ENCODE measurements around the gene SLC16A5. TPM values are rescaled to one million over a fixed set of nuclear protein-coding genes. Genes with fewer than 3 reads are reported as not detected.
A peak's percentile ranks its signal among the peaks of the same experiment; 100 is the strongest.

The SLC16A5 gene
- total RNA-seq, 2 donors from 2014 or later = 28.8 to 54.0 TPM

DNA sequence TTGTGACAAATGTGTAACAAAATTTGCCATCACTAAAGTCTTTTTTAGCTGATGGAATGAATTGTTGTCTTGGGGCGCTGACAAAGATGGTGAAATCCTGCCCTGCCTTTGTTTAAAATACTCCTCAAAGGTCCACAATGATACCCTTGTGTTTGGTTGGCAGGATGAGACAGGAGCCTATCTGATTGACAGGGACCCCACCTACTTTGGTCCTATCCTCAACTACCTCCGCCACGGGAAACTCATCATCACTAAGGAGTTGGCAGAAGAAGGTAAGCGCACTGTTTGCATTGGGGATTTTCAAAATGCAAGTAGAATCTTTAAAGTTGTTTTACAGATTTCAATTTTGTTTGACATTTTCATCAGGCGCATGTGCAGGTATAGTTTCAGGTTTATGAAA, 38.7 kb upstream of the SLC16A5 start:
- Mint-ChIP-seq H3K27me3 (ENCODE audit: insufficient read depth) (no peaks in the 10 kb centered on the region), H3K27ac (no peak overlapping the region), H3K4me3 (peak overlapping the region; percentile 98), H3K36me3 (ENCODE audit: low read depth) (peaks cover 52% of the 10 kb centered on the region), H3K4me1 (peaks cover 29% of the 10 kb centered on the region), H3K9me3 (no peaks in the 10 kb centered on the region)
- TF ChIP-seq, protein P1, sequence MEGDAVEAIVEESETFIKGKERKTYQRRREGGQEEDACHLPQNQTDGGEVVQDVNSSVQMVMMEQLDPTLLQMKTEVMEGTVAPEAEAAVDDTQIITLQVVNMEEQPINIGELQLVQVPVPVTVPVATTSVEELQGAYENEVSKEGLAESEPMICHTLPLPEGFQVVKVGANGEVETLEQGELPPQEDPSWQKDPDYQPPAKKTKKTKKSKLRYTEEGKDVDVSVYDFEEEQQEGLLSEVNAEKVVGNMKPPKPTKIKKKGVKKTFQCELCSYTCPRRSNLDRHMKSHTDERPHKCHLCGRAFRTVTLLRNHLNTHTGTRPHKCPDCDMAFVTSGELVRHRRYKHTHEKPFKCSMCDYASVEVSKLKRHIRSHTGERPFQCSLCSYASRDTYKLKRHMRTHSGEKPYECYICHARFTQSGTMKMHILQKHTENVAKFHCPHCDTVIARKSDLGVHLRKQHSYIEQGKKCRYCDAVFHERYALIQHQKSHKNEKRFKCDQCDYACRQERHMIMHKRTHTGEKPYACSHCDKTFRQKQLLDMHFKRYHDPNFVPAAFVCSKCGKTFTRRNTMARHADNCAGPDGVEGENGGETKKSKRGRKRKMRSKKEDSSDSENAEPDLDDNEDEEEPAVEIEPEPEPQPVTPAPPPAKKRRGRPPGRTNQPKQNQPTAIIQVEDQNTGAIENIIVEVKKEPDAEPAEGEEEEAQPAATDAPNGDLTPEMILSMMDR (conservative IDR thresholded peaks at IDR 0.05) = no peak
- WGBS, 2 experiments (ENCODE audit: insufficient coverage in 1 of 2, insufficient read length in 1 of 2) = 89 to 92% methylated on average over 3 to 5 of the region's 5 CpGs
- Histone ChIP-seq H3K27me3 (ENCODE audit: control insufficient read depth, insufficient read depth, low read length, poor library complexity, severe bottlenecking) (no peaks in the 10 kb centered on the region), H3K9me3 (ENCODE audit: control insufficient read depth, low read length) (no peaks in the 10 kb centered on the region), H3K9ac (ENCODE audit: extremely low read depth, low read length, poor library complexity, severe bottlenecking) (no peak overlapping the region), H3K4me3 (ENCODE audit: low read length) (peak overlapping the region; percentile 93), H3K27ac (ENCODE audit: low read depth, low read length) (no peak overlapping the region), H3K36me3 (ENCODE audit: control insufficient read depth, insufficient read depth, low read length) (peaks cover 38% of the 10 kb centered on the region), H3K4me1 (ENCODE audit: control insufficient read depth, insufficient read depth, low read length) (no peaks in the 10 kb centered on the region)
- no peak for DNase-seq

GRCh38 chr17:75049706-75050105, 38.0 kb upstream of the SLC16A5 start:
- Mint-ChIP-seq H3K27ac (no peak overlapping the region), H3K27me3 (ENCODE audit: insufficient read depth) (no peaks in the 10 kb centered on the region), H3K4me1 (peaks cover 25% of the 10 kb centered on the region), H3K36me3 (ENCODE audit: low read depth) (peaks cover 58% of the 10 kb centered on the region), H3K9me3 (no peaks in the 10 kb centered on the region), H3K4me3 (no peak overlapping the region)
- H3K4me1 ChIP-seq (ENCODE audit: control insufficient read depth, insufficient read depth, low read length) = no peaks in the 10 kb centered on the region
- TF ChIP-seq, protein P1 (conservative IDR thresholded peaks at IDR 0.05) = no peak
- no peaks in the 10 kb centered on the region for H3K27me3 ChIP-seq (ENCODE audit: control insufficient read depth, insufficient read depth, low read length, poor library complexity, severe bottlenecking)
- H3K9ac ChIP-seq (ENCODE audit: extremely low read depth, low read length, poor library complexity, severe bottlenecking) = no peak overlapping the region
- H3K4me3 ChIP-seq (ENCODE audit: low read length) = no peak overlapping the region
- peaks cover 43% of the 10 kb centered on the region for H3K36me3 ChIP-seq (ENCODE audit: control insufficient read depth, insufficient read depth, low read length)
- no peak overlapping the region for H3K27ac ChIP-seq (ENCODE audit: low read depth, low read length)
- no peak for DNase-seq
- no peaks in the 10 kb centered on the region for H3K9me3 ChIP-seq (ENCODE audit: control insufficient read depth, low read length)

- Histone ChIP-seq H3K9me3 (ENCODE audit: control insufficient read depth, low read length) (no peaks in the 10 kb centered on the region), H3K27me3 (ENCODE audit: control insufficient read depth, insufficient read depth, low read length, poor library complexity, severe bottlenecking) (no peaks in the 10 kb centered on the region), H3K36me3 (ENCODE audit: control insufficient read depth, insufficient read depth, low read length) (peaks cover 62% of the 10 kb centered on the region), H3K9ac (ENCODE audit: extremely low read depth, low read length, poor library complexity, severe bottlenecking) (no peak overlapping the region), H3K4me1 (ENCODE audit: control insufficient read depth, insufficient read depth, low read length) (no peaks in the 10 kb centered on the region), H3K27ac (ENCODE audit: low read depth, low read length) (no peak overlapping the region), H3K4me3 (ENCODE audit: low read length) (no peak overlapping the region)
- Mint-ChIP-seq H3K4me3 (no peak overlapping the region), H3K27ac (peak overlapping the region; percentile 0), H3K4me1 (peaks cover 17% of the 10 kb centered on the region), H3K27me3 (ENCODE audit: insufficient read depth) (no peaks in the 10 kb centered on the region), H3K36me3 (ENCODE audit: low read depth) (peaks cover 72% of the 10 kb centered on the region), H3K9me3 (no peaks in the 10 kb centered on the region)
- TF ChIP-seq, protein P1 (conservative IDR thresholded peaks at IDR 0.05) = no peak
- WGBS, 2 experiments (ENCODE audit: insufficient coverage in 1 of 2, insufficient read length in 1 of 2) = 87 to 93% methylated on average over 2 of the region's 2 CpGs
- no peak for DNase-seq
These were observed 35.8 kb upstream of the SLC16A5 start for GRCh38 chr17:75051941-75052340.

All from endodermal cell (in vitro differentiated cells).